COLO668 (cell line): ENCODE measurements around the gene NLGN4Y.

Experiments
- DNase-seq: peaks from one replicate; lab custom pipeline; 2025; ENCODE audit not compliant: unreplicated experiment; lab: John Stamatoyannopoulos, UW

The NLGN4Y gene

GRCh38 chrY:14644157-14644952 is 120.0 kb downstream of the NLGN4Y start:
- no peak for DNase-seq

- no peak for DNase-seq
Observed at GRCh38 chrY:14679181-14679580, 154.9 kb downstream of the NLGN4Y start.

GRCh38 chrY:14694543-14694942 is 170.2 kb downstream of the NLGN4Y start:
- DNase-seq, result no peak

GRCh38 chrY:14708158-14708557 is 183.8 kb downstream of the NLGN4Y start:
- DNase-seq, result no peak

GRCh38 chrY:14741596-14741995 is 217.3 kb downstream of the NLGN4Y start:
- no peak for DNase-seq

- no peak for DNase-seq
Observed at GRCh38 chrY:14748329-14748728, 224.0 kb downstream of the NLGN4Y start.

- no peak for DNase-seq
Observed at GRCh38 chrY:14755571-14755970, 231.2 kb downstream of the NLGN4Y start.

- DNase-seq, result no peak
Observed at GRCh38 chrY:14762903-14763302, 238.6 kb downstream of the NLGN4Y start.

GRCh38 chrY:14763600-14763999 is 239.3 kb downstream of the NLGN4Y start:
- DNase-seq, result no peak

- DNase-seq, result no peak
Observed at GRCh38 chrY:14778208-14778607, 253.9 kb downstream of the NLGN4Y start.

GRCh38 chrY:14793104-14793503 is 268.8 kb downstream of the NLGN4Y start:
- DNase-seq, result no peak

- DNase-seq, result no peak
Observed at GRCh38 chrY:14793674-14794073, 269.3 kb downstream of the NLGN4Y start.

GRCh38 chrY:14798010-14798409 is 273.7 kb downstream of the NLGN4Y start:
- DNase-seq, result no peak

- DNase-seq, result no peak
Observed at GRCh38 chrY:14801096-14801495, 276.8 kb downstream of the NLGN4Y start.

GRCh38 chrY:14802125-14802524 is 277.8 kb downstream of the NLGN4Y start:
- DNase-seq, result no peak

GRCh38 chrY:14804041-14804440 is 279.7 kb downstream of the NLGN4Y start:
- DNase-seq, result no peak

- DNase-seq, result no peak
Observed at GRCh38 chrY:14818452-14818851, 294.1 kb downstream of the NLGN4Y start.

- DNase-seq, result no peak
Observed at GRCh38 chrY:14822201-14822600, 297.9 kb downstream of the NLGN4Y start.

- DNase-seq, result no peak
Observed at GRCh38 chrY:14822906-14823305, 298.6 kb downstream of the NLGN4Y start.

GRCh38 chrY:14824583-14824982 is 300.3 kb downstream of the NLGN4Y start:
- no peak for DNase-seq

GRCh38 chrY:14825728-14826127 is 301.4 kb downstream of the NLGN4Y start:
- DNase-seq, result no peak

- no peak for DNase-seq
Observed at GRCh38 chrY:14828531-14828930, 304.2 kb downstream of the NLGN4Y start.

GRCh38 chrY:14829366-14829885 is 305.1 kb downstream of the NLGN4Y start:
- no peak for DNase-seq
